ENCODE data around the gene DEFB132. TPM values are rescaled to one million over a fixed set of nuclear protein-coding genes. Genes with fewer than 3 reads are reported as not detected.

Gene DEFB132
- total and polyA plus RNA-seq, 9 of the 15 experiments (the other 6 are each of a cell fraction or from before 2014, with no cell fraction given), result not detected

DNA sequence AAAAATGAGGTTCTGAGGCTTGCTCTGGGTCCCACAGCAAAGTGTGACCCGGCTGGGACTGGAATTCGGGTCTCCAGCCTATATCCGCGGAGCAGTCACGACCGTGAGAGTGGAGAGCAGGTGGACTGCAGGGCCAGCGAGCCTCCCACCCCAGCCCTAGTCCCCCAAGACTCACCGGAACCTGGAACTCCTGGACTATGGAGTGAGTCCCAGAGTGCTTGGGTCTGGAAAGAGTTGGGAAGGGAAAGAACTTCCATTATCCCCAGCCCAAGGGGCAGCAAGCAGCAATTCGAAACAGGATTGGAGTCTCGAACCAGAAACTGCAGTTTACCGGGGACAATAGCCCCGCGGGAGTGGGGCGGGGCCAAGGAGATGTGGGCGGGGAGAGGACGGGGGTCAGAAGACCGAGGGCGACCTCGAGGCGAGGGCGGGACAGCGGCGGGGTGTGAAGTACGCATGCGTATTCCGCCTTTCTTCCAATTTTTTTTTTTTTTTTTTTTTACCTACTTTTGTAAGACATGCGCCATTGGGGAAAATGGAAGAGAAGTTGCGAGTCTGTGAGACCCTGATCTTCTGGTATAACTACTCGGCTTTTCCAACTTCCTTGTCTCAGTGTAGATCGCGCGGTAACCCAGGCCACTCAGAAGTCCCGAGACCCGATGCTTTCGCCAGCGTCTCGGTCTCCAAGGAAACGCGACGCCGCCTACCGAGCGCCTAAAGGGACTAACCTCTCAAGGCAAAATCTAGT lies 32.7 kb downstream of the DEFB132 start, which contains the start of gene C20orf96 (continued):
- TF ChIP-seq ZNF830 (CRISPR knock-in tag; IDR thresholded peaks at IDR 0.05) (no peak), TSC22D4 (tag; IDR thresholded peaks at IDR 0.05) (no peak), RBBP5 (IDR thresholded peaks at IDR 0.05; ENCODE audit: borderline replicate concordance, insufficient read depth, low read length, poor library complexity, severe bottlenecking) (no peak), TFAP4 (CRISPR knock-in tag; IDR thresholded peaks at IDR 0.05; ENCODE audit: borderline replicate concordance) (peak; percentile 56; the same call in 1 of the 2 replicates), ZBTB33 (CRISPR knock-in tag; IDR thresholded peaks at IDR 0.05) (peak; percentile 28; the same call in 1 of the 2 replicates), PTBP1 (IDR thresholded peaks at IDR 0.05; ENCODE audit: low read depth, low read length) (no peak), FUS (optimal IDR thresholded peaks at IDR 0.05; ENCODE audit: low read depth, low read length) (no peak), CXXC5 (CRISPR knock-in tag; IDR thresholded peaks at IDR 0.05) (peak; percentile 61), ZNF511 (CRISPR knock-in tag; IDR thresholded peaks at IDR 0.05) (no peak; the same call in 1 of the 2 replicates), NFIX (CRISPR knock-in tag; IDR thresholded peaks at IDR 0.05; ENCODE audit: low read depth) (no peak), MTA3 (IDR thresholded peaks at IDR 0.05; ENCODE audit: borderline replicate concordance) (no peak), SRSF7 (optimal IDR thresholded peaks at IDR 0.05; ENCODE audit: low read depth, low read length) (no peak), ERF (CRISPR knock-in tag; IDR thresholded peaks at IDR 0.05) (no peak), RHOXF2B (CRISPR knock-in tag; conservative IDR thresholded peaks at IDR 0.05) (no peak)
- TF ChIP-seq, protein P1, sequence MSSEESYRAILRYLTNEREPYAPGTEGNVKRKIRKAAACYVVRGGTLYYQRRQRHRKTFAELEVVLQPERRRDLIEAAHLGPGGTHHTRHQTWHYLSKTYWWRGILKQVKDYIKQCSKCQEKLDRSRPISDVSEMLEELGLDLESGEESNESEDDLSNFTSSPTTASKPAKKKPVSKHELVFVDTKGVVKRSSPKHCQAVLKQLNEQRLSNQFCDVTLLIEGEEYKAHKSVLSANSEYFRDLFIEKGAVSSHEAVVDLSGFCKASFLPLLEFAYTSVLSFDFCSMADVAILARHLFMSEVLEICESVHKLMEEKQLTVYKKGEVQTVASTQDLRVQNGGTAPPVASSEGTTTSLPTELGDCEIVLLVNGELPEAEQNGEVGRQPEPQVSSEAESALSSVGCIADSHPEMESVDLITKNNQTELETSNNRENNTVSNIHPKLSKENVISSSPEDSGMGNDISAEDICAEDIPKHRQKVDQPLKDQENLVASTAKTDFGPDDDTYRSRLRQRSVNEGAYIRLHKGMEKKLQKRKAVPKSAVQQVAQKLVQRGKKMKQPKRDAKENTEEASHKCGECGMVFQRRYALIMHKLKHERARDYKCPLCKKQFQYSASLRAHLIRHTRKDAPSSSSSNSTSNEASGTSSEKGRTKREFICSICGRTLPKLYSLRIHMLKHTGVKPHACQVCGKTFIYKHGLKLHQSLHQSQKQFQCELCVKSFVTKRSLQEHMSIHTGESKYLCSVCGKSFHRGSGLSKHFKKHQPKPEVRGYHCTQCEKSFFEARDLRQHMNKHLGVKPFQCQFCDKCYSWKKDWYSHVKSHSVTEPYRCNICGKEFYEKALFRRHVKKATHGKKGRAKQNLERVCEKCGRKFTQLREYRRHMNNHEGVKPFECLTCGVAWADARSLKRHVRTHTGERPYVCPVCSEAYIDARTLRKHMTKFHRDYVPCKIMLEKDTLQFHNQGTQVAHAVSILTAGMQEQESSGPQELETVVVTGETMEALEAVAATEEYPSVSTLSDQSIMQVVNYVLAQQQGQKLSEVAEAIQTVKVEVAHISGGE (CRISPR knock-in tag; IDR thresholded peaks at IDR 0.05), result no peak
- TF ChIP-seq, protein P2, sequence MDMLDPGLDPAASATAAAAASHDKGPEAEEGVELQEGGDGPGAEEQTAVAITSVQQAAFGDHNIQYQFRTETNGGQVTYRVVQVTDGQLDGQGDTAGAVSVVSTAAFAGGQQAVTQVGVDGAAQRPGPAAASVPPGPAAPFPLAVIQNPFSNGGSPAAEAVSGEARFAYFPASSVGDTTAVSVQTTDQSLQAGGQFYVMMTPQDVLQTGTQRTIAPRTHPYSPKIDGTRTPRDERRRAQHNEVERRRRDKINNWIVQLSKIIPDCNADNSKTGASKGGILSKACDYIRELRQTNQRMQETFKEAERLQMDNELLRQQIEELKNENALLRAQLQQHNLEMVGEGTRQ (CRISPR knock-in tag; IDR thresholded peaks at IDR 0.05), result no peak
